Stimulated activated CD4-positive, alpha-beta T cell treated with anti-CD3 and anti-CD28 coated beads, TNF-alpha, amount 100 ng/mL, for 4 hours (primary cell): ENCODE data around the gene TUBB6.

ENCODE experiments used
- DNase-seq, 3 experiments: peaks; one replicate each; pipeline ENCODE4 v3.0.0-alpha.2; 2020; ENCODE audit warnings: low read depth in 3 of 3

Gene TUBB6

GRCh38 chr18:12291161-12291560 is 16.9 kb upstream of the TUBB6 start:
- no peak for DNase-seq

- DNase-seq = no peak
These were observed 16.4 kb upstream of the TUBB6 start for GRCh38 chr18:12291690-12292089.

- no peak for DNase-seq
These were observed 14.2 kb upstream of the TUBB6 start for GRCh38 chr18:12293831-12294230.

GRCh38 chr18:12295389-12296086 is 12.5 kb upstream of the TUBB6 start:
- DNase-seq = no peak

GRCh38 chr18:12296087-12296403 is 12.0 kb upstream of the TUBB6 start:
- DNase-seq = no peak

GRCh38 chr18:12296457-12296856 is 11.6 kb upstream of the TUBB6 start:
- DNase-seq = no peak

- no peak for DNase-seq
These were observed 8.2 kb upstream of the TUBB6 start for GRCh38 chr18:12299862-12300261.

- DNase-seq = no peak
These were observed 6.6 kb upstream of the TUBB6 start for GRCh38 chr18:12301263-12302005.

GRCh38 chr18:12302391-12303147 is 5.5 kb upstream of the TUBB6 start:
- no peak for DNase-seq

- DNase-seq = no peak
These were observed 3.5 kb upstream of the TUBB6 start for GRCh38 chr18:12304351-12305210.

GRCh38 chr18:12305211-12305610 is 2.8 kb upstream of the TUBB6 start:
- no peak for DNase-seq

GRCh38 chr18:12305930-12306629 is 2.0 kb upstream of the TUBB6 start:
- DNase-seq = no peak

- no peak for DNase-seq
These were observed 1.0 kb upstream of the TUBB6 start for GRCh38 chr18:12306752-12307700.

GRCh38 chr18:12308386-12309100 is 502 bp downstream of the TUBB6 start:
- no peak for DNase-seq

- no peak for DNase-seq
These were observed 1.7 kb downstream of the TUBB6 start for GRCh38 chr18:12309683-12310198.

- no peak for DNase-seq
These were observed 2.7 kb downstream of the TUBB6 start for GRCh38 chr18:12310762-12311161.

GRCh38 chr18:12312976-12313375 is 4.9 kb downstream of the TUBB6 start:
- DNase-seq = no peak

- no peak for DNase-seq
These were observed 5.6 kb downstream of the TUBB6 start for GRCh38 chr18:12313530-12314245.
